Large intestine (tissue), 3 donors: ENCODE data around the gene AKAP8L. TPM values are rescaled to one million over a fixed set of nuclear protein-coding genes. Genes with fewer than 3 reads are reported as not detected.

Experiments
- DNase-seq, 2 donors: peaks; one replicate each; pipeline versions ENCODE4 v3.0.0 to v3.0.0-alpha.2; 2013
- H3K27ac ChIP-seq: one replicate; pipeline ENCODE4 v1.5.1; 2013; ENCODE audit warnings: low read length
- H3K27me3 ChIP-seq: 2 replicates; pipeline ENCODE4 v1.6.1; 2013; ENCODE audit warnings: low read length; ENCODE audit not compliant: control insufficient read depth, insufficient read depth
- H3K36me3 ChIP-seq: 2 replicates; pipeline ENCODE4 v1.6.1; 2013; ENCODE audit warnings: low read length; ENCODE audit not compliant: control insufficient read depth, insufficient read depth
- H3K4me1 ChIP-seq: one replicate; pipeline ENCODE4 v1.6.1; 2013; ENCODE audit warnings: low read length; ENCODE audit not compliant: control insufficient read depth, insufficient read depth
- H3K4me3 ChIP-seq: one replicate; pipeline ENCODE4 v1.5.1; 2013; ENCODE audit warnings: low read length
- H3K9me3 ChIP-seq: one replicate; pipeline ENCODE4 v1.6.1; 2013; ENCODE audit warnings: mild to moderate bottlenecking, low read depth, low read length, moderate library complexity; ENCODE audit not compliant: control insufficient read depth
- WGBS: methylation state at CpG from one replicate; pipeline ENCODE4 v1.1.5; 2013; ENCODE audit warnings: low lambda C conversion rate; ENCODE audit not compliant: insufficient coverage; 5-methylcytosine and 5-hydroxymethylcytosine counted together
- polyA plus RNA-seq: library from polyadenylated mRNA; unstranded; fragments of 120-200 nt; gene quantifications from one replicate; pipeline ENCODE4 v1.2.1, GENCODE V29; 2013

The AKAP8L gene
- polyA plus RNA-seq, 1 donor, result 74.7 TPM

DNA sequence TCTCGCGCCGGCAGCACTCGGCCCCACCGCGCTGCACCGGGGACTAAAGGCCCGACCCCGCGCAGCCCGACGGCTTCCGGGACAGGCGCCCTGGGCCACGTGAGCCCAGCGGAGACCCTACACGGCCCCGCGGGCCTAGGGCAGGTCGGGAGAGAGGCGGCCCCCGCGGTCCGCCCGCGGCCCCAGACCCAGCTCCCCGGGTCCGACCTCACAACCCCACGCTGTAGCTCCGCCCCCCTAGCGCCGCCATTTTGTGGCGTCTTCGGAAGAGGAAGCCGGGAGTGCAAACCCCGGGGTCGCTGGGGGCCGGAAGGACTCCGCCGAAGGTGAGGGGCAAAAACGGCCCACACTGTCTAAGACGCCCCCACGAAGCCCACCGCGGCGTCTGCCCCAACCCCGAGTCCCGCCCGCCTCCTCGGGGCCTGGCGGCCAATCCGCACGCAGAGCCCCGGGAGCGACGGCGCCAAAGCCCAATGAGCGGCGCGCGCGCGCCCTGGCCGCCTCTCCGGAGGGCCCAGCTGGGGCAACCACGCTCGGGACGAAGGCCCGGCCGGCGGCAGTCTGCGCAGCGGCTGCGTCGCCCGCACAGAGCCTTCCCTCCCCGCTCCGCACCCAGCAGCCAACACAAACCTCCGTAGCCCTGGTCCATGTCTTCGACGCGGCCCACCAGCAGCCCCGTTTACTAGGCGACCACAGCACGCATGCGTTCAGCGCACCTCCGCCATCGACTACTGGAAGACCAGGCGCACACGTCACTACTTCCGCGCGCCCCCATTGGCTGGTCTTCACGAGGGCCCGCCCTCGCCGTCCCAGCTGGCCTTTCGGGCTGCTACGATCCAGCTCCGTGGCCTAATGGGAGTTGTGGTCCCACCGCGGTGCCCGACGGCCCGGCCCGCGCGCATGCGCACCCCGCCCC, 39.4 kb downstream of the AKAP8L start, which contains the start of gene AKAP8:
AKAP8 (minus strand) TSS at position 705 of the 916 bp plus-strand sequence; CDS start at position 649, 56 bp downstream.
- H3K27ac ChIP-seq, result peak within 1 kb of the TSS; percentile 87
- H3K27me3 ChIP-seq, result no peaks in the 10 kb centered on the region
- peaks cover 3% of the 10 kb centered on the region for H3K36me3 ChIP-seq
- peak within 1 kb of the TSS; percentile 97 for H3K4me3 ChIP-seq
- H3K4me1 ChIP-seq, result peaks cover 19% of the 10 kb centered on the region
- WGBS, result no CpG with 5 or more reads among the region's 111 CpGs
- no peaks in the 10 kb centered on the region for H3K9me3 ChIP-seq
- DNase-seq, result peak; percentile 99

DNA sequence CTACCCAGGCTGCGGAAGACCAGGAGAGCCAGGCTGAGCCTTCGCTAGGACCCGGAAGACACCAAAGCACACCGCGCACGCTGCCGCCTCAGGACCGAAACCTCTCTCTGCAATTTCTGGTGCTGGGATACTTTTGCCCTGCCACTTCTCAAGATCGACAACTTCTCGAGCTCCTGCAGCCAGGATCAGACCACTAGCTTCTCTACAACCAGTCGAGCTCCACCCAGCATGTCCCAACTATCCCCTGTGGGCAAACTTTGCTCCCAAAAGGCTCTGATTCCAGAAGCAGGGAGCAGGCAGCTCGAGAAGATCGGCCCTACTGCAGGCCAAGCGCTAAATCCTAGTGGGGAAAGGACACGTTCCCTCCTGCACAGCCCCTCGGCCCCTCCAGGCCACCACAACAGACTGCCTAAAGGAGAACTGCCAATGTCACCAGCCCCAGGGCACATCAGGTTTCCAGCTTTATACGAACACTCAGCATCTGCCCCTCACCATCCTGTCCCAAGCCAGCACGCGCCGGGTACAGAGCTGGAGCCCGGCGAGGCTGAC, 40.2 kb downstream of the AKAP8L start:
- H3K27ac ChIP-seq, result peak overlapping the region; percentile 87
- no peaks in the 10 kb centered on the region for H3K27me3 ChIP-seq
- peaks cover 10% of the 10 kb centered on the region for H3K36me3 ChIP-seq
- H3K9me3 ChIP-seq, result no peaks in the 10 kb centered on the region
- no CpG with 5 or more reads among the region's 22 CpGs for WGBS
- peaks cover 19% of the 10 kb centered on the region for H3K4me1 ChIP-seq
- peak overlapping the region; percentile 97 for H3K4me3 ChIP-seq
- DNase-seq, result peak in 1 of 2 donors; percentile 67

- no peaks in the 10 kb centered on the region for H3K9me3 ChIP-seq
- H3K27ac ChIP-seq, result no peak overlapping the region
- no peaks in the 10 kb centered on the region for H3K27me3 ChIP-seq
- no peak overlapping the region for H3K4me3 ChIP-seq
- WGBS, result no CpG with 5 or more reads among the region's 24 CpGs
- peaks cover 12% of the 10 kb centered on the region for H3K4me1 ChIP-seq
- peaks cover 40% of the 10 kb centered on the region for H3K36me3 ChIP-seq
- DNase-seq, result no peak
Observed at GRCh38 chr19:15374796-15375440, 43.9 kb downstream of the AKAP8L start.

DNA sequence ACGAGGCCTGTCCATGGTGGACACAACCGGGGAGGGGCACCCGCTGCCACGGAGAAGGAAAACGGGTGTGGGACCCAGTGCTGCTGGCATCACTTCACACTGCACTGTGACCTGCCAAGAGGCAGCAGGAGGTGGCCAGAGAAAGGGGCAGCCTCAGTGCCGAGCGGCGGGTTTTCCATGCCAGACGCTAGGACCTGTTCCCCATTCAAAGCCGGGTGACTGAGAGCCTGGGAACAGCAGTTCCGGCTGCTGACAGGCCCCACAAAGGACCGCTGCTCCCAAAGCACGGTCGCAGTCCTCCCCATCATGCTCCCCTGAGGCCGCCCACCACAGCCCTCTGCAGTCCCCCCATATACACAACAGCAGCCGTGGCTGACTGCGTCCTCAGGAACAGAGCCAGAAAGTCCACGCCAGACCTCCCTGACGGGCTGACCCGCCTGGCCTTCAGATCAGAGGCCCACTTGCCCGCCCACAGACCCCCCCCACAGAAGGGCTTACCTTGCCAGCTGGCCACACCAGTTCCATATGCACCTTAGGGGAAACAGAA, 44.6 kb downstream of the AKAP8L start:
- no peak overlapping the region for H3K27ac ChIP-seq
- H3K4me1 ChIP-seq, result peaks cover 12% of the 10 kb centered on the region
- WGBS, result no CpG with 5 or more reads among the region's 21 CpGs
- no peak overlapping the region for H3K4me3 ChIP-seq
- no peaks in the 10 kb centered on the region for H3K27me3 ChIP-seq
- H3K9me3 ChIP-seq, result no peaks in the 10 kb centered on the region
- peaks cover 48% of the 10 kb centered on the region for H3K36me3 ChIP-seq
- DNase-seq, result no peak

DNA sequence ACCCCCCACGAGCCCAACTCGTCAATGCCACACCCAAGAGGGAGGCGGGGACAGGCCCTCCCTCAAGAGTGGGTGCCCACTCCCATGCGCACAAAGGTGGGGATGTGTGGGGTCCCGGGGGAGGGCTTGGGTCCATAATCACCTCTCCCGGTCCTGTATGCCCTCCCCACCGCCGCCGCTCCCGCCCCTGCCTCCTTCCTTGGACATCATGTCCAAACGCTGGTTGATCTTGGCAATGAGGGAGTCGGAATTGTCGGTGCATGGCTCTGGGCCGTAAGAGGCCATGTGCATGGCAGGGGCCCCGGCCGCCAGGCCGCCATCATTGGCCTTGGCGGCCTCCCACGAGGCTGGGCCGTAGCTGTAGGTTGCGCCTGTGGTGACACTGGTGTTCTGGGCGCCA, 45.1 kb downstream of the AKAP8L start:
- Histone ChIP-seq H3K36me3 (peaks cover 53% of the 10 kb centered on the region), H3K9me3 (no peaks in the 10 kb centered on the region), H3K27ac (no peak overlapping the region), H3K4me1 (peaks cover 12% of the 10 kb centered on the region), H3K27me3 (no peaks in the 10 kb centered on the region), H3K4me3 (no peak overlapping the region)
- WGBS, result no CpG with 5 or more reads among the region's 22 CpGs
- DNase-seq, result no peak

GRCh38 chr19:15372891-15373301, 45.9 kb downstream of the AKAP8L start:
- Histone ChIP-seq H3K9me3 (no peaks in the 10 kb centered on the region), H3K4me3 (no peak overlapping the region), H3K27ac (no peak overlapping the region), H3K36me3 (peaks cover 60% of the 10 kb centered on the region), H3K4me1 (peaks cover 12% of the 10 kb centered on the region), H3K27me3 (no peaks in the 10 kb centered on the region)
- no CpG with 5 or more reads among the region's 30 CpGs for WGBS
- no peak for DNase-seq

GRCh38 chr19:15372470-15372869, 46.3 kb downstream of the AKAP8L start:
- H3K36me3 ChIP-seq, result peaks cover 65% of the 10 kb centered on the region
- no peaks in the 10 kb centered on the region for H3K27me3 ChIP-seq
- H3K4me1 ChIP-seq, result peaks cover 8% of the 10 kb centered on the region
- 100% methylated on average over 3 of the region's 14 CpGs for WGBS
- no peak overlapping the region for H3K27ac ChIP-seq
- H3K4me3 ChIP-seq, result no peak overlapping the region
- DNase-seq, result no peak
- no peaks in the 10 kb centered on the region for H3K9me3 ChIP-seq

- Histone ChIP-seq H3K9me3 (no peaks in the 10 kb centered on the region), H3K27me3 (no peaks in the 10 kb centered on the region), H3K36me3 (peaks cover 70% of the 10 kb centered on the region), H3K4me1 (peaks cover 3% of the 10 kb centered on the region), H3K4me3 (no peak overlapping the region), H3K27ac (no peak overlapping the region)
- DNase-seq, result no peak
- WGBS, result no CpG with 5 or more reads among the region's 17 CpGs
Observed at GRCh38 chr19:15371786-15372380, 46.9 kb downstream of the AKAP8L start.

GRCh38 chr19:15371119-15371518, 47.7 kb downstream of the AKAP8L start:
- Histone ChIP-seq H3K4me3 (no peak overlapping the region), H3K27me3 (no peaks in the 10 kb centered on the region), H3K36me3 (peaks cover 72% of the 10 kb centered on the region), H3K27ac (no peak overlapping the region), H3K4me1 (no peaks in the 10 kb centered on the region), H3K9me3 (no peaks in the 10 kb centered on the region)
- no CpG with 5 or more reads among the region's 7 CpGs for WGBS
- DNase-seq, result no peak

- Histone ChIP-seq H3K36me3 (peaks cover 82% of the 10 kb centered on the region), H3K27me3 (no peaks in the 10 kb centered on the region), H3K4me3 (no peak overlapping the region), H3K27ac (no peak overlapping the region), H3K9me3 (no peaks in the 10 kb centered on the region), H3K4me1 (no peaks in the 10 kb centered on the region)
- DNase-seq, result no peak
- no CpG with 5 or more reads among the region's 9 CpGs for WGBS
Observed at GRCh38 chr19:15369594-15369891, 49.2 kb downstream of the AKAP8L start.
